Adrenal gland (tissue), 5 donors: ENCODE data around the gene CREM.

Experiments used
- POLR2A ChIP-seq, 2 donors: fragments of 450-650 bp; IDR thresholded peaks; one replicate each; pipeline ENCODE4 v1.6.1; 2017; ENCODE audit warnings: antibody characterized with exemption in 2 of 2, mild to moderate bottlenecking in 2 of 2, moderate library complexity in 1 of 2
- TF ChIP-seq, protein P1 (sequence below), 6 experiments: fragments of 450-650 bp in 4 of 6; fragments of 200-600 bp in 2 of 6; sonication (generic) in 1 of 6; IDR thresholded peaks; 1 replicate in 5 of 6; 2 replicates in 1 of 6; pipeline versions ENCODE4 v1.5.1 to v1.8.0; 2016 to 2021; ENCODE audit warnings: antibody characterized with exemption in 6 of 6, mild to moderate bottlenecking in 2 of 6, moderate library complexity in 1 of 6
- donor health status: DM: no; HTN: no; CAD: no.

GRCh38 chr10:35096312-35096711 is 30.3 kb upstream of the CREM start:
- TF ChIP-seq, protein P1, sequence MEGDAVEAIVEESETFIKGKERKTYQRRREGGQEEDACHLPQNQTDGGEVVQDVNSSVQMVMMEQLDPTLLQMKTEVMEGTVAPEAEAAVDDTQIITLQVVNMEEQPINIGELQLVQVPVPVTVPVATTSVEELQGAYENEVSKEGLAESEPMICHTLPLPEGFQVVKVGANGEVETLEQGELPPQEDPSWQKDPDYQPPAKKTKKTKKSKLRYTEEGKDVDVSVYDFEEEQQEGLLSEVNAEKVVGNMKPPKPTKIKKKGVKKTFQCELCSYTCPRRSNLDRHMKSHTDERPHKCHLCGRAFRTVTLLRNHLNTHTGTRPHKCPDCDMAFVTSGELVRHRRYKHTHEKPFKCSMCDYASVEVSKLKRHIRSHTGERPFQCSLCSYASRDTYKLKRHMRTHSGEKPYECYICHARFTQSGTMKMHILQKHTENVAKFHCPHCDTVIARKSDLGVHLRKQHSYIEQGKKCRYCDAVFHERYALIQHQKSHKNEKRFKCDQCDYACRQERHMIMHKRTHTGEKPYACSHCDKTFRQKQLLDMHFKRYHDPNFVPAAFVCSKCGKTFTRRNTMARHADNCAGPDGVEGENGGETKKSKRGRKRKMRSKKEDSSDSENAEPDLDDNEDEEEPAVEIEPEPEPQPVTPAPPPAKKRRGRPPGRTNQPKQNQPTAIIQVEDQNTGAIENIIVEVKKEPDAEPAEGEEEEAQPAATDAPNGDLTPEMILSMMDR (IDR thresholded peaks at IDR 0.05): no peak
- no peak for TF ChIP-seq POLR2A (IDR thresholded peaks at IDR 0.05)
